A673 (cell line): Measurements from ENCODE around the gene UGP2. TPM values are rescaled to one million over a fixed set of nuclear protein-coding genes. Genes with fewer than 3 reads are reported as not detected.

ENCODE experiments used
- BruUV-seq: library from RNA; stranded (reverse); fragments of 400-500 nt; replicated peaks from 2 replicates; lab custom pipeline; 2021; lab: Mats Ljungman, UMichigan
- CTCF ChIA-PET: fragments of 300-600 bp; sonication (Branson Sonifier 250); formaldehyde crosslinking; loops from one replicate; lab custom pipeline; 2022; ENCODE audit warnings: antibody characterized with exemption; lab: Charles Lee
- POLR2A ChIA-PET: fragments of 300-600 bp; sonication (Branson Sonifier 250); formaldehyde crosslinking; loops from one replicate; lab custom pipeline; 2022; ENCODE audit warnings: antibody characterized with exemption; ENCODE audit not compliant: low non-redundant PET; lab: Charles Lee
- DNase-seq: peaks from one replicate; pipeline ENCODE4 v3.0.0-alpha.2; 2015; ENCODE audit warnings: low spot score
- H3K27ac ChIP-seq: fragments of 200-600 bp; sonication (generic); 2 replicates; pipeline ENCODE4 v1.5.1; 2016; ENCODE audit warnings: mixed run types, low read depth, mild to moderate bottlenecking, mixed read lengths, antibody characterized with exemption, low read length; ENCODE audit not compliant: poor library complexity, severe bottlenecking
- H3K27me3 ChIP-seq: fragments of 200-600 bp; sonication (generic); replicated peaks from 2 replicates; pipeline ENCODE4 v1.6.1; 2017; ENCODE audit warnings: mixed run types, low read depth, mild to moderate bottlenecking, mixed read lengths, antibody characterized with exemption, low read length; ENCODE audit not compliant: insufficient read depth, poor library complexity
- H3K36me3 ChIP-seq: fragments of 200-600 bp; sonication (generic); 2 replicates; pipeline ENCODE4 v1.6.1; 2016; ENCODE audit warnings: mixed run types, mild to moderate bottlenecking, mixed read lengths, antibody characterized with exemption, low read length; ENCODE audit not compliant: insufficient read depth, poor library complexity, severe bottlenecking
- H3K4me1 ChIP-seq: fragments of 200-600 bp; sonication (generic); 2 replicates; pipeline ENCODE4 v1.6.1; 2017; ENCODE audit warnings: mixed run types, mild to moderate bottlenecking, mixed read lengths, antibody characterized with exemption, low read length; ENCODE audit not compliant: insufficient read depth, poor library complexity, severe bottlenecking
- H3K4me3 ChIP-seq: fragments of 200-600 bp; sonication (generic); 2 replicates; pipeline ENCODE4 v1.5.1; 2016; ENCODE audit warnings: low read depth, mixed run types, mild to moderate bottlenecking, mixed read lengths, low read length; ENCODE audit not compliant: poor library complexity, severe bottlenecking
- H3K9me3 ChIP-seq: fragments of 200-600 bp; sonication (generic); 2 replicates; pipeline ENCODE4 v1.6.1; 2016; ENCODE audit warnings: mixed run types, low read depth, mild to moderate bottlenecking, mixed read lengths, antibody characterized with exemption, low read length; ENCODE audit not compliant: poor library complexity, severe bottlenecking
- CTCF ChIP-seq: fragments of 300-800, 200-600 bp; sonication (generic); conservative IDR thresholded peaks from 2 replicates; pipeline ENCODE4 v1.5.1; 2017; ENCODE audit warnings: low read depth, mild to moderate bottlenecking, antibody characterized with exemption, low read length, moderate library complexity, mixed read lengths
- EZH2 ChIP-seq: fragments of 200-600 bp; sonication (generic); IDR thresholded peaks from 2 replicates; pipeline ENCODE4 v1.6.1; 2017; ENCODE audit warnings: borderline replicate concordance, low read depth, mild to moderate bottlenecking, mixed read lengths, antibody characterized with exemption, low read length; ENCODE audit not compliant: poor library complexity, severe bottlenecking
- intact Hi-C: fragments of 100-400 bp; cut with micrococcal nuclease; formaldehyde crosslinking; loops from one replicate; pipeline ENCODE4 v1.10.0; 2022; ENCODE audit not compliant: unreplicated experiment
- total RNA-seq: library from RNA; stranded (reverse); gene quantifications from 2 replicates; pipeline ENCODE4 v1.2.3, GENCODE V29; 2021

Gene UGP2
- total RNA-seq, 1 experiment from 2014 or later: 60.3 TPM

DNA sequence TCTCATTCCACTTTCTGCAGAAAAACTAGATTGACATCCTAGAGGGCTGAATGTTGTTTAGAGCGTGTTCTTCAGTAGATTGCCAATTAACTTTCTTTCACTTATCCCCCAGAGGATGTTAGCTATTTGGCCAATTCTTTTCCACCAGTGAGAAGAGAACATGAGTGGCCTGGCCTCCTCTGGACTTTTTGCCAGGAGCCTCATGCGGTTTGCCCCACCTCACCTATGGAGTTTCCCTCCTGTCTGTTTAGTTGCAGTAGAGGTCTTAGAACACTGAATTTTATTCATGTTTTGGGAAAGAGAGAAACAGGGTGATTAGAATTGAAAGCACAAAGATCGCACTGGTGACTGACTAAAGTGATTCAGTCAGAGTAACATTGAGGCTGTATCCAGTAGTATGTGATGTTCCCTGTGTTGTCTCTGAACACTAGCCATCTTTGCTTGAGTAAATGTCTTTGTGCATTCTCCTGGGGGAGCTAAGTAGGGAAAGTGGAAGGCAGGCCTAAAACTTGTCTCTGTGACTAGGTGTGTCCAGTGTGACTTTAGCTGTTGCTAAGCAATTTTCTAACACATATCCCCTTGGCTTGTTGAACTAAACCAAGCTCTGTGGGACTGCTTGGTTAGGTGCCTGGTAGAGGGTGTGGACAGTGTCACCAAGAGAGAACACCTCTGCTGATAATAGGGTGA is 34.0 kb downstream of the UGP2 start:
- H3K4me3 ChIP-seq: no peak overlapping the region
- TF ChIP-seq CTCF (no peak), EZH2 (no peak)
- peaks cover 4% of the 10 kb centered on the region for H3K4me1 ChIP-seq
- ChIA-PET CTCF (no interaction called here), POLR2A (no interaction called here)
- peaks cover 15% of the 10 kb centered on the region for H3K36me3 ChIP-seq
- H3K9me3 ChIP-seq: peaks cover 9% of the 10 kb centered on the region
- H3K27me3 ChIP-seq: no peaks in the 10 kb centered on the region
- DNase-seq: no peak
- no TSS peak for BruUV-seq
- no peak overlapping the region for H3K27ac ChIP-seq
- intact Hi-C loops: no loop called here

DNA sequence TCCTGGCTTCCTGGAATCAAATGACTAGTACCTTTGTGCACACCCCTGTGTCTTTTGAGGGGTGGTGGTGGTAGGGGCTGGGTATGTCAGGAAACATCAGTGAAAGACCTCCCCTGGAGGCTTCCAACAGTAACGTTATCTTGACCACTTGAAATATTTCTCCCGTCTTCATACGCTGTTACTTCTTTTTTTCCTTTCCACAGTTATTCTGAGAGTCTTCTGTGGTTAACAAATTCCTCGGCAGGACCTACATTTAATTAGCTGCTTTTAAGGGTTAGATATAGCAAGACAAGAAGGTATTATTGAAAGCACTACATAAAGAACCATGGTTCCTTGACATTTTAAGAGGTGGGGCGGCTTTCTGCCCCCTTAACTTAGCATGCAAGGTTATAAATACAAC is 34.6 kb downstream of the UGP2 start:
- ChIA-PET CTCF (no interaction called here), POLR2A (no interaction called here)
- H3K27ac ChIP-seq: no peak overlapping the region
- H3K4me1 ChIP-seq: peaks cover 7% of the 10 kb centered on the region
- no TSS peak for BruUV-seq
- H3K4me3 ChIP-seq: no peak overlapping the region
- DNase-seq: no peak
- peaks cover 9% of the 10 kb centered on the region for H3K9me3 ChIP-seq
- no peaks in the 10 kb centered on the region for H3K27me3 ChIP-seq
- intact Hi-C loops: no loop called here
- peaks cover 15% of the 10 kb centered on the region for H3K36me3 ChIP-seq
- TF ChIP-seq EZH2 (no peak), CTCF (no peak)

- H3K27me3 ChIP-seq: no peaks in the 10 kb centered on the region
- TF ChIP-seq CTCF (no peak), EZH2 (no peak)
- H3K4me1 ChIP-seq: peaks cover 7% of the 10 kb centered on the region
- no peak overlapping the region for H3K27ac ChIP-seq
- peaks cover 6% of the 10 kb centered on the region for H3K36me3 ChIP-seq
- no TSS peak for BruUV-seq
- DNase-seq: no peak
- H3K9me3 ChIP-seq: peaks cover 9% of the 10 kb centered on the region
- intact Hi-C loops: no loop called here
- POLR2A ChIA-PET: no interaction called here
- CTCF ChIA-PET: no interaction called here
- no peak overlapping the region for H3K4me3 ChIP-seq
Measured at GRCh38 chr2:63878486-63878885, 36.8 kb downstream of the UGP2 start.
